GM12878 (cell line): ENCODE results near the gene MTHFD1L. TPM values are rescaled to one million over a fixed set of nuclear protein-coding genes. Genes with fewer than 3 reads are reported as not detected.

Experiments
- ATAC-seq: fragments of 200-7000 bp; cut with Tn5 transposase; 3 replicates; pipeline ENCODE4 v1.9.1; 2020; ENCODE audit warnings: mild to moderate bottlenecking, moderate library complexity
- BruUV-seq: library from RNA; stranded (reverse); fragments of 400-500 nt; replicated peaks from 2 replicates; lab custom pipeline; 2021; lab: Mats Ljungman, UMichigan
- CTCF ChIA-PET: fragments of 300-600 bp; sonication (Branson Sonifier 250); formaldehyde crosslinking; extraction: SDS; loops from one replicate; lab custom pipeline; 2021; ENCODE audit warnings: inconsistent platforms; lab: Yijun Ruan, JAX
- POLR2A ChIA-PET: fragments of 350-600 bp; formaldehyde crosslinking; extraction: SDS; loops from one replicate; lab custom pipeline; 2021; ENCODE audit warnings: inconsistent platforms; lab: Charles Lee
- RAD21 ChIA-PET: fragments of 300-600 bp; sonication (Branson Sonifier 250); formaldehyde crosslinking; loops from one replicate; lab custom pipeline; 2023; ENCODE audit warnings: antibody characterized with exemption; ENCODE audit not compliant: unreplicated experiment; lab: Charles Lee
- SMC1A ChIA-PET: fragments of 300-600 bp; sonication (Branson Sonifier 250); formaldehyde crosslinking; loops from one replicate; lab custom pipeline; 2023; ENCODE audit not compliant: unreplicated experiment, uncharacterized antibody; lab: Charles Lee
- DNase-seq: peaks from one replicate; pipeline ENCODE4 v3.0.0-alpha.2; 2011; ENCODE audit warnings: low read depth, low spot score
- FAIRE-seq: peaks from 3 replicates; lab custom pipeline; 2011; peaks lifted over from hg19 to GRCh38; lab: Jason Lieb, UNC
- H2AFZ ChIP-seq: 2 replicates; pipeline ENCODE4 v1.6.0; 2011; ENCODE audit warnings: low read depth, low read length, control low read depth; ENCODE audit not compliant: control insufficient read depth
- H3K27ac ChIP-seq: 2 replicates; pipeline ENCODE4 v1.5.1; 2011; ENCODE audit warnings: control low read depth; ENCODE audit not compliant: control insufficient read depth, insufficient read depth
- H3K27me3 ChIP-seq, 2 experiments: replicated peaks in 1 of 2; 2 replicates each; pipeline versions ENCODE4 v1.6.0 to v1.6.1; 2011; ENCODE audit warnings: low read length in 1 of 2; ENCODE audit not compliant: control insufficient read depth in 2 of 2, insufficient read depth in 2 of 2
- H3K36me3 ChIP-seq, 2 experiments: 2 replicates each; pipeline ENCODE4 v1.5.1; 2011; ENCODE audit warnings: low read length in 1 of 2; ENCODE audit not compliant: control insufficient read depth in 2 of 2, insufficient read depth in 2 of 2
- H3K4me1 ChIP-seq: 2 replicates; pipeline ENCODE4 v1.6.1; 2011; ENCODE audit warnings: mild to moderate bottlenecking, low read length, moderate library complexity, mixed read lengths; ENCODE audit not compliant: control insufficient read depth, insufficient read depth
- H3K4me2 ChIP-seq: 2 replicates; pipeline ENCODE4 v1.6.0; 2011; ENCODE audit warnings: control low read depth; ENCODE audit not compliant: control insufficient read depth, insufficient read depth
- H3K4me3 ChIP-seq: fragments of 200-600 bp; sonication (generic); 2 replicates; pipeline ENCODE4 v1.5.1; 2016
- H3K79me2 ChIP-seq: 2 replicates; pipeline ENCODE4 v1.6.0; 2011; ENCODE audit warnings: low read length; ENCODE audit not compliant: control insufficient read depth, insufficient read depth
- H3K9ac ChIP-seq: 2 replicates; pipeline ENCODE4 v1.8.0; 2011; ENCODE audit warnings: low read length, control low read depth, mixed read lengths; ENCODE audit not compliant: control insufficient read depth, insufficient read depth
- H3K9me3 ChIP-seq: replicated peaks from 3 replicates; pipeline ENCODE4 v1.5.1; 2011; ENCODE audit warnings: mild to moderate bottlenecking, low read length; ENCODE audit not compliant: control insufficient read depth, insufficient read depth
- H4K20me1 ChIP-seq: 2 replicates; pipeline ENCODE4 v1.6.0; 2011; ENCODE audit not compliant: control insufficient read depth, insufficient read depth
- ATF3 ChIP-seq: IDR thresholded peaks from 2 replicates; pipeline ENCODE4 v1.6.1; 2011; ENCODE audit warnings: low read depth, mild to moderate bottlenecking, low read length, moderate library complexity, borderline replicate concordance; ENCODE audit errors: extremely low read depth
- CREB1 ChIP-seq: IDR thresholded peaks from 2 replicates; pipeline ENCODE4 v1.6.1; 2012; ENCODE audit warnings: low read depth, mild to moderate bottlenecking, inconsistent platforms
- JUND ChIP-seq: IDR thresholded peaks from 2 replicates; pipeline ENCODE4 v1.6.1; 2012; ENCODE audit warnings: low read depth, mild to moderate bottlenecking, low read length, improper control_type of control experiment, moderate library complexity
- LARP7 ChIP-seq: fragments of 450-650 bp; IDR thresholded peaks from 2 replicates; pipeline ENCODE4 v1.6.1; 2017; ENCODE audit warnings: mild to moderate bottlenecking
- NFYB ChIP-seq: IDR thresholded peaks from 2 replicates; pipeline ENCODE4 v1.6.1; 2011; ENCODE audit warnings: low read depth, mild to moderate bottlenecking, low read length, improper control_type of control experiment, moderate library complexity; ENCODE audit not compliant: insufficient read depth
- RCOR1 ChIP-seq: conservative IDR thresholded peaks from 2 replicates; pipeline ENCODE4 v1.6.1; 2012; ENCODE audit warnings: low read depth, low read length, improper control_type of control experiment
- SMAD5 ChIP-seq: IDR thresholded peaks from 2 replicates; pipeline ENCODE4 v1.6.1; 2016; ENCODE audit warnings: antibody characterized with exemption, low read depth
- SMC3 ChIP-seq: IDR thresholded peaks from 2 replicates; pipeline ENCODE4 v1.6.1; 2011; ENCODE audit warnings: low read length, improper control_type of control experiment, borderline replicate concordance
- STAT1 ChIP-seq: fragments of 450-650 bp; conservative IDR thresholded peaks from 2 replicates; pipeline ENCODE4 v1.6.1; 2014; ENCODE audit warnings: antibody characterized with exemption, mild to moderate bottlenecking
- YBX1 ChIP-seq: fragments of 450-650 bp; IDR thresholded peaks from 2 replicates; pipeline ENCODE4 v1.6.1; 2016; ENCODE audit warnings: antibody characterized with exemption
- YY1 ChIP-seq: IDR thresholded peaks from 2 replicates; pipeline ENCODE4 v1.6.1; 2011; ENCODE audit warnings: low read depth, mild to moderate bottlenecking, low read length
- ZSCAN29 ChIP-seq: fragments of 450-650 bp; IDR thresholded peaks from 2 replicates; pipeline ENCODE4 v1.6.1; 2017; ENCODE audit warnings: mild to moderate bottlenecking, moderate library complexity
- WGBS: methylation state at CpG from one replicate; pipeline ENCODE4 v1.1.6; 2016; ENCODE audit warnings: low lambda C conversion rate; ENCODE audit not compliant: insufficient replicate concordance, insufficient coverage; ENCODE audit errors: missing lambda C conversion rate; 5-methylcytosine and 5-hydroxymethylcytosine counted together
- in situ Hi-C: fragments of 300-500 bp; cut with MboI; formaldehyde crosslinking; loops from 9 replicates; pipeline ENCODE4 v1.14.3; 2018; ENCODE audit warnings: mixed read lengths
- intact Hi-C: fragments of 100-400 bp; cut with micrococcal nuclease; formaldehyde crosslinking; loops from one replicate; pipeline ENCODE4 v1.14.2; 2022; ENCODE audit not compliant: unreplicated experiment
- polyA plus RNA-seq, 11 experiments: library from polyadenylated mRNA; depleted of rRNA in 4 of 11; unstranded in 6 of 11; stranded (reverse) in 5 of 11; fragments of >200 nt; fragmentation: Nextera tagmentation in 4 of 11; fragmentation: Illumina TruSeq in 1 of 11; extraction: Ambion mirVana in 4 of 11; extraction: Trizol in 1 of 11; gene quantifications; 1 replicate in 1 of 11; 2 replicates in 10 of 11; pipeline versions ENCODE4 v1.2.1 to v1.2.3, GENCODE V29; 2011 to 2016; ENCODE audit warnings: inconsistent platforms in 2 of 11, missing spikeins in 2 of 11, low read depth in 1 of 11
- total RNA-seq, 4 experiments: library from RNA; depleted of rRNA in 3 of 4; stranded (reverse); fragments of >200 nt in 3 of 4; fragmentation: Illumina TruSeq in 1 of 4; extraction: Trizol in 1 of 4; gene quantifications; 2 replicates each; pipeline versions ENCODE4 v1.2.1 to v1.2.3, GENCODE V29; 2013 to 2021

MTHFD1L gene
- total and polyA plus RNA-seq, 10 of the 15 experiments (the other 5 are each of a cell fraction or from before 2014, with no cell fraction given) = 11.7 to 75.5 (median 28.8) TPM

- Histone ChIP-seq H3K9me3 (no peaks in the 10 kb centered on the region), H3K4me2 (no peak overlapping the region), H2AFZ (no peak overlapping the region), H3K4me1 (no peaks in the 10 kb centered on the region), H3K9ac (no peak overlapping the region), H3K27ac (no peak overlapping the region), H3K4me3 (no peak overlapping the region), H4K20me1 (0 out of 2 replicates have a peak, but pooled peaks cover 2% of the 10 kb centered on the region), H3K36me3 (no peaks in the 10 kb centered on the region; a peak in 2 of 4 replicates), H3K27me3 (no peaks in the 10 kb centered on the region), H3K79me2 (no peaks in the 10 kb centered on the region)
- in situ Hi-C loops = no loop called here
- DNase-seq = no peak
- POLR2A ChIA-PET = no interaction called here
- no TSS peak for BruUV-seq
- FAIRE-seq = no peak
- SMC1A ChIA-PET = no interaction called here
- intact Hi-C loops = no loop called here
- no peak for ATAC-seq
- WGBS = 76% methylated on average over 13 of the region's 13 CpGs
- RAD21 ChIA-PET = no interaction called here
- CTCF ChIA-PET = interaction anchor here (0.6 to 1.5 kb wide), 2 partner anchors 13 to 869 kb away, joined by 3 to 6 read pairs; no protein-coding TSS in a partner anchor
- TF ChIP-seq NFYB (no peak), YBX1 (no peak), YY1 (no peak), SMAD5 (no peak), CREB1 (no peak), STAT1 (no peak), SMC3 (no peak)
Observed at GRCh38 chr6:150830439-150831165, 34.9 kb upstream of the MTHFD1L start.

DNA sequence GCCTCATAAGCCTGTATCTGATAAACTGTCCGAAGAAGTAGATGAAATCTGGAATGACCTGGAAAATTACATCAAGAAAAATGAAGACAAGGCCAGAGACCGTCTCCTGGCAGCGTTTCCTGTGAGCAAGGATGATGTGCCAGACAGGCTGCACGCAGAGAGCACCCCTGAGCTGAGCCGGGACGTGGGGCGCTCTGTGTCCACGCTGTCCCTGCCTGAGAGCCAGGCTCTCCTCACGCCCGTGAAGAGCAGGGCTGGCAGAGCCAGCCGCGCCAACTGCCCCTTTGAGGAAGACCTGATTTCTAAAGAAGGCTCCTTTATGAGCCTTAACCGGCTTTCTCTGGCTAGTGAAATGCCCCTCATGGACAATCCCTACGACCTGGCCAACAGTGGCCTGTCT is 33.9 kb upstream of the MTHFD1L start:
- no peak for TF ChIP-seq ATF3
- no peak for TF ChIP-seq ZSCAN29
- TF ChIP-seq RCOR1 = no peak
- TF ChIP-seq LARP7 = no peak
- TF ChIP-seq JUND = no peak
- TF ChIP-seq, all 136 proteins: peak for 0
- Histone ChIP-seq H3K4me2 (no peak overlapping the region), H3K9ac (no peak overlapping the region), H3K79me2 (no peaks in the 10 kb centered on the region), H3K27ac (no peak overlapping the region), H3K27me3 (no peaks in the 10 kb centered on the region), H4K20me1 (0 out of 2 replicates have a peak, but pooled peaks cover 2% of the 10 kb centered on the region), H3K4me1 (no peaks in the 10 kb centered on the region), H2AFZ (no peak overlapping the region), H3K36me3 (no peaks in the 10 kb centered on the region; a peak in 2 of 4 replicates), H3K9me3 (no peaks in the 10 kb centered on the region), H3K4me3 (no peak overlapping the region)
- no peak for FAIRE-seq
- 75% methylated on average over 14 of the region's 14 CpGs for WGBS
- in situ Hi-C loops (no loop called here), intact Hi-C loops (no loop called here)
- ChIA-PET POLR2A (no interaction called here), CTCF (interaction anchor here (0.6 kb wide), 1 partner anchor 870 kb away, joined by 3 read pairs; no protein-coding TSS in a partner anchor), RAD21 (no interaction called here), SMC1A (no interaction called here)
- DNase-seq = no peak
- BruUV-seq = TSS peak; percentile 61
- no peak for ATAC-seq
